ENCODE measurements around the gene ZNF500. TPM values are rescaled to one million over a fixed set of nuclear protein-coding genes. Genes with fewer than 3 reads are reported as not detected.

The ZNF500 gene
- total and polyA plus RNA-seq, 4 donors, result 3.0 to 7.4 (median 5.0) TPM

DNA sequence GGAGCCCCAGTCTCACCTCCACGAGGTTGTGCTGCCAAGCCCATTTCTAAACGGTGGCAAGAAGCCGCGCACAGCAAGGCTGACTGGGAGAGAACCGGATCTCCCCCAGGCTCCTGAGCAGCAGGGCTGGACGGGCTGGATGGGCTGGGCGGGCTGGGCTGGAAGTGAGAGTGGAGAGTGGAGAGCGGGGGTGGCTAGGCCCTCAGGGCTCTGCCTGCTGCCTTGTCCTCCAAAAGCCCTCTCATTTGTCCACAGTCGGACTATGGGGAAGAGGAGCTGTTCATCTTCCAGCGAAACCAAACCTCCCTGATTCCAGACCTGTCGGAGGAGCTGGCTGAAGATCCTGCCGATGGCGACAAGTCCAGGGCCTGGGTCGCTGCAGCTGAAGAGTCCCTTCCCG, 29.4 kb downstream of the ZNF500 start:
- no peak overlapping the region for H3K9ac ChIP-seq (ENCODE audit: low read depth in 1 of 2, low read length in 2 of 2)
- H3K4me3 ChIP-seq (ENCODE audit: low read depth in 1 of 3, low read length in 3 of 3), result no peak overlapping the region
- no peaks in the 10 kb centered on the region for H3K36me3 ChIP-seq (ENCODE audit: control insufficient read depth in 4 of 4, insufficient read depth in 3 of 4, low read depth in 1 of 4, low read length in 3 of 4)
- H3K4me1 ChIP-seq (ENCODE audit: control insufficient read depth in 4 of 4, insufficient read depth in 4 of 4, low read length in 3 of 4), result peaks cover 2 to 10% (median 9%) of the 10 kb centered on the region in 4 donors
- no peaks in the 10 kb centered on the region for H3K27me3 ChIP-seq (ENCODE audit: control insufficient read depth in 4 of 4, insufficient read depth in 4 of 4, low read length in 3 of 4)
- no peaks in the 10 kb centered on the region for H3K9me3 ChIP-seq (ENCODE audit: control insufficient read depth in 4 of 4, low read length in 3 of 4)
- WGBS, result 81% methylated on average over 15 of the region's 15 CpGs
- no peak for DNase-seq (ENCODE audit: low spot score)
- no peak overlapping the region for H3K27ac ChIP-seq (ENCODE audit: low read depth in 1 of 2, low read length in 2 of 2)
- TF ChIP-seq GABPA (IDR thresholded peaks at IDR 0.05 in 1 of 2, conservative IDR thresholded peaks at IDR 0.05 in 1 of 2), result no peak

DNA sequence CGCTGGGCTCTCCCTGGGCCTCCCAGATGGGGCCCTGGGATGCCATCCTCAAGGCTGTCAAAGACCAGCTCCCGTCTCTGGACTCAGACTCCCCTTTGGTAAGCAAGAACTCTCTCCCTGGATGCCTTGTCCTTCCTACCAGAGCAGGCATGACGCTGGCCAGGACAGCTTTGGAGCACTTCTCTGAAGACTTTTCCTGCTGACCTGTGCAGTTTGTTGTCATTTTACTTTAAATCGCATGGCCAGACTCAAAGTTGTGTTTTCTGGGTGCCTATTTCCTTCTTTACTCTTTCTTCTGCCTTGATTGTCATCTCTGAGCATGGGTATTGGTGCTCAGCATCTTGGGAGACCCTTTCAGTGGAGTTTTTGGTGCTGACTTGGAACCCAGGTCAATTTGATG, 30.4 kb downstream of the ZNF500 start:
- Histone ChIP-seq H3K27me3 (ENCODE audit: control insufficient read depth in 4 of 4, insufficient read depth in 4 of 4, low read length in 3 of 4) (no peaks in the 10 kb centered on the region), H3K9ac (ENCODE audit: low read depth in 1 of 2, low read length in 2 of 2) (no peak overlapping the region), H3K4me1 (ENCODE audit: control insufficient read depth in 4 of 4, insufficient read depth in 4 of 4, low read length in 3 of 4) (peaks cover 2 to 12% (median 9%) of the 10 kb centered on the region in 4 donors), H3K36me3 (ENCODE audit: control insufficient read depth in 4 of 4, insufficient read depth in 3 of 4, low read depth in 1 of 4, low read length in 3 of 4) (no peaks in the 10 kb centered on the region), H3K4me3 (ENCODE audit: low read depth in 1 of 3, low read length in 3 of 3) (no peak overlapping the region), H3K27ac (ENCODE audit: low read depth in 1 of 2, low read length in 2 of 2) (no peak overlapping the region), H3K9me3 (ENCODE audit: control insufficient read depth in 4 of 4, low read length in 3 of 4) (no peaks in the 10 kb centered on the region)
- TF ChIP-seq YY1 (IDR thresholded peaks at IDR 0.05) (no peak), FOXA1 (IDR thresholded peaks at IDR 0.05) (no peak), RAD21 (IDR thresholded peaks at IDR 0.05) (no peak), TAF1 (conservative IDR thresholded peaks at IDR 0.05) (no peak), GABPA (IDR thresholded peaks at IDR 0.05 in 1 of 2, conservative IDR thresholded peaks at IDR 0.05 in 1 of 2) (no peak), RXRA (IDR thresholded peaks at IDR 0.05) (no peak), HNF4G (IDR thresholded peaks at IDR 0.05) (no peak), SP1 (IDR thresholded peaks at IDR 0.05) (no peak)
- TF ChIP-seq, protein P1, sequence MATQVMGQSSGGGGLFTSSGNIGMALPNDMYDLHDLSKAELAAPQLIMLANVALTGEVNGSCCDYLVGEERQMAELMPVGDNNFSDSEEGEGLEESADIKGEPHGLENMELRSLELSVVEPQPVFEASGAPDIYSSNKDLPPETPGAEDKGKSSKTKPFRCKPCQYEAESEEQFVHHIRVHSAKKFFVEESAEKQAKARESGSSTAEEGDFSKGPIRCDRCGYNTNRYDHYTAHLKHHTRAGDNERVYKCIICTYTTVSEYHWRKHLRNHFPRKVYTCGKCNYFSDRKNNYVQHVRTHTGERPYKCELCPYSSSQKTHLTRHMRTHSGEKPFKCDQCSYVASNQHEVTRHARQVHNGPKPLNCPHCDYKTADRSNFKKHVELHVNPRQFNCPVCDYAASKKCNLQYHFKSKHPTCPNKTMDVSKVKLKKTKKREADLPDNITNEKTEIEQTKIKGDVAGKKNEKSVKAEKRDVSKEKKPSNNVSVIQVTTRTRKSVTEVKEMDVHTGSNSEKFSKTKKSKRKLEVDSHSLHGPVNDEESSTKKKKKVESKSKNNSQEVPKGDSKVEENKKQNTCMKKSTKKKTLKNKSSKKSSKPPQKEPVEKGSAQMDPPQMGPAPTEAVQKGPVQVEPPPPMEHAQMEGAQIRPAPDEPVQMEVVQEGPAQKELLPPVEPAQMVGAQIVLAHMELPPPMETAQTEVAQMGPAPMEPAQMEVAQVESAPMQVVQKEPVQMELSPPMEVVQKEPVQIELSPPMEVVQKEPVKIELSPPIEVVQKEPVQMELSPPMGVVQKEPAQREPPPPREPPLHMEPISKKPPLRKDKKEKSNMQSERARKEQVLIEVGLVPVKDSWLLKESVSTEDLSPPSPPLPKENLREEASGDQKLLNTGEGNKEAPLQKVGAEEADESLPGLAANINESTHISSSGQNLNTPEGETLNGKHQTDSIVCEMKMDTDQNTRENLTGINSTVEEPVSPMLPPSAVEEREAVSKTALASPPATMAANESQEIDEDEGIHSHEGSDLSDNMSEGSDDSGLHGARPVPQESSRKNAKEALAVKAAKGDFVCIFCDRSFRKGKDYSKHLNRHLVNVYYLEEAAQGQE (IDR thresholded peaks at IDR 0.05), result no peak
- no peak for DNase-seq (ENCODE audit: low spot score)
- 86% methylated on average over 4 of the region's 4 CpGs for WGBS

DNA sequence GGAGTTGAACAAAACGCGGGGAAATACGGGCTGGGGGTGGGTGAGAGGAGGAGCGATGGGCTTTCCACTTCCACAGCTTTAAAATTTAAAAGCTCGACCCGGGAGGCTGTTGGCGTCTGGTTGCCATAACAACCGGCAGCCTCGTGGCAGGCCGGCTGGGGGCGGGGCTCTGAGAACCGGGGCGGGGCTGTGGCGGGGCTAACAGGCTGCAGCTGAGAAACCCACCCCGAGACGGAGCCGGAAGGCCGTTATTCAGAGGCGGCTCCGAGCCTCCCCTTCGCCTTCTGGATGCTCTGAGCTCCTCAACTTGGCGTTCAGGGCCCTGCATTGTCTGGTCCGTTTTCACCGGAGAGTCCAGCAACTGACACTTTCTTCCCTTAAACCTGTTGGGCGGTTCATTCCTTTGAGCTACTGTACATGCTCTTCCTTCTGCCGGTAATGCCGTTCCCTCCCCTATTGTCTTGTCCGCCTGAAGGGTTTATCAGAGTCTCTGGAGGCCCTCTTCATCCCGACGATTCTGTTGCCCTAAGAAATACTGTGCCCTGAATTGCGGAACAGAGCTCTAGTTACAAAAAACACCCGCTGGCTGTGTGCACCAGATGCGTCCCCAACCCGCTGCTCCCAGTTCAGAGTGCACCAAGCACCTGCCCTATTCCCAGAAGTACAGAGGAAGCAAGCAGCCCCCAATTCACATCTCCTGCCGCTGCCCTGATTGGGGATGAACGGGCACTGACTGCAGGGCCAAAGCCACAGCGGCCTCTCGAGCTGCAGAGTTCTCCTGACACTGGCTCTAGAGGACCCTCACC, 32.0 kb downstream of the ZNF500 start:
- Histone ChIP-seq H3K4me1 (ENCODE audit: control insufficient read depth in 4 of 4, insufficient read depth in 4 of 4, low read length in 3 of 4) (peaks cover 2 to 12% (median 9%) of the 10 kb centered on the region in 4 donors), H3K36me3 (ENCODE audit: control insufficient read depth in 4 of 4, insufficient read depth in 3 of 4, low read depth in 1 of 4, low read length in 3 of 4) (peaks cover 0 to 4% (median 2%) of the 10 kb centered on the region in 4 donors), H3K27ac (ENCODE audit: low read depth in 1 of 2, low read length in 2 of 2) (peak overlapping the region; percentile 84 to 92), H3K9me3 (ENCODE audit: control insufficient read depth in 4 of 4, low read length in 3 of 4) (no peaks in the 10 kb centered on the region), H3K9ac (ENCODE audit: low read depth in 1 of 2, low read length in 2 of 2) (no peak overlapping the region), H3K27me3 (ENCODE audit: control insufficient read depth in 4 of 4, insufficient read depth in 4 of 4, low read length in 3 of 4) (no peaks in the 10 kb centered on the region), H3K4me3 (ENCODE audit: low read depth in 1 of 3, low read length in 3 of 3) (peak overlapping the region; percentile 79 to 92 (median 87))
- peak; percentile 95 for DNase-seq (ENCODE audit: low spot score)
- WGBS, result 8% methylated on average over 38 of the region's 38 CpGs
- no peak for TF ChIP-seq FOXA2 (IDR thresholded peaks at IDR 0.05)
- TF ChIP-seq GABPA (IDR thresholded peaks at IDR 0.05 in 1 of 2, conservative IDR thresholded peaks at IDR 0.05 in 1 of 2), result no peak
- TF ChIP-seq, protein P2, sequence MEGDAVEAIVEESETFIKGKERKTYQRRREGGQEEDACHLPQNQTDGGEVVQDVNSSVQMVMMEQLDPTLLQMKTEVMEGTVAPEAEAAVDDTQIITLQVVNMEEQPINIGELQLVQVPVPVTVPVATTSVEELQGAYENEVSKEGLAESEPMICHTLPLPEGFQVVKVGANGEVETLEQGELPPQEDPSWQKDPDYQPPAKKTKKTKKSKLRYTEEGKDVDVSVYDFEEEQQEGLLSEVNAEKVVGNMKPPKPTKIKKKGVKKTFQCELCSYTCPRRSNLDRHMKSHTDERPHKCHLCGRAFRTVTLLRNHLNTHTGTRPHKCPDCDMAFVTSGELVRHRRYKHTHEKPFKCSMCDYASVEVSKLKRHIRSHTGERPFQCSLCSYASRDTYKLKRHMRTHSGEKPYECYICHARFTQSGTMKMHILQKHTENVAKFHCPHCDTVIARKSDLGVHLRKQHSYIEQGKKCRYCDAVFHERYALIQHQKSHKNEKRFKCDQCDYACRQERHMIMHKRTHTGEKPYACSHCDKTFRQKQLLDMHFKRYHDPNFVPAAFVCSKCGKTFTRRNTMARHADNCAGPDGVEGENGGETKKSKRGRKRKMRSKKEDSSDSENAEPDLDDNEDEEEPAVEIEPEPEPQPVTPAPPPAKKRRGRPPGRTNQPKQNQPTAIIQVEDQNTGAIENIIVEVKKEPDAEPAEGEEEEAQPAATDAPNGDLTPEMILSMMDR (IDR thresholded peaks at IDR 0.05; ENCODE audit: low read depth, low read length, missing input control), result no peak
- TF ChIP-seq, protein P3, sequence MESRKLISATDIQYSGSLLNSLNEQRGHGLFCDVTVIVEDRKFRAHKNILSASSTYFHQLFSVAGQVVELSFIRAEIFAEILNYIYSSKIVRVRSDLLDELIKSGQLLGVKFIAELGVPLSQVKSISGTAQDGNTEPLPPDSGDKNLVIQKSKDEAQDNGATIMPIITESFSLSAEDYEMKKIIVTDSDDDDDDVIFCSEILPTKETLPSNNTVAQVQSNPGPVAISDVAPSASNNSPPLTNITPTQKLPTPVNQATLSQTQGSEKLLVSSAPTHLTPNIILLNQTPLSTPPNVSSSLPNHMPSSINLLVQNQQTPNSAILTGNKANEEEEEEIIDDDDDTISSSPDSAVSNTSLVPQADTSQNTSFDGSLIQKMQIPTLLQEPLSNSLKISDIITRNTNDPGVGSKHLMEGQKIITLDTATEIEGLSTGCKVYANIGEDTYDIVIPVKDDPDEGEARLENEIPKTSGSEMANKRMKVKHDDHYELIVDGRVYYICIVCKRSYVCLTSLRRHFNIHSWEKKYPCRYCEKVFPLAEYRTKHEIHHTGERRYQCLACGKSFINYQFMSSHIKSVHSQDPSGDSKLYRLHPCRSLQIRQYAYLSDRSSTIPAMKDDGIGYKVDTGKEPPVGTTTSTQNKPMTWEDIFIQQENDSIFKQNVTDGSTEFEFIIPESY (IDR thresholded peaks at IDR 0.05), result no peak
- no peak for TF ChIP-seq JUND (IDR thresholded peaks at IDR 0.05)
- TF ChIP-seq HNF4A (conservative IDR thresholded peaks at IDR 0.05), result peak in 1 of 2 donors; percentile 29
- no peak for TF ChIP-seq FOXA1 (IDR thresholded peaks at IDR 0.05)
- TF ChIP-seq TAF1 (conservative IDR thresholded peaks at IDR 0.05), result no peak
- TF ChIP-seq RAD21 (IDR thresholded peaks at IDR 0.05), result no peak
- TF ChIP-seq, protein P4, sequence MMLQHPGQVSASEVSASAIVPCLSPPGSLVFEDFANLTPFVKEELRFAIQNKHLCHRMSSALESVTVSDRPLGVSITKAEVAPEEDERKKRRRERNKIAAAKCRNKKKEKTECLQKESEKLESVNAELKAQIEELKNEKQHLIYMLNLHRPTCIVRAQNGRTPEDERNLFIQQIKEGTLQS (IDR thresholded peaks at IDR 0.05), result no peak
- TF ChIP-seq, protein P5, sequence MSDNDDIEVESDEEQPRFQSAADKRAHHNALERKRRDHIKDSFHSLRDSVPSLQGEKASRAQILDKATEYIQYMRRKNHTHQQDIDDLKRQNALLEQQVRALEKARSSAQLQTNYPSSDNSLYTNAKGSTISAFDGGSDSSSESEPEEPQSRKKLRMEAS (IDR thresholded peaks at IDR 0.05), result no peak
- TF ChIP-seq EGR1 (IDR thresholded peaks at IDR 0.05; ENCODE audit: low read depth in 2 of 2), result no peak
- peak in 1 of 2 donors; percentile 5 for TF ChIP-seq RXRA (IDR thresholded peaks at IDR 0.05)
- no peak for TF ChIP-seq YY1 (IDR thresholded peaks at IDR 0.05)
- TF ChIP-seq HNF4G (IDR thresholded peaks at IDR 0.05), result no peak
- TF ChIP-seq SP1 (IDR thresholded peaks at IDR 0.05), result peak; percentile 10
